Neural progenitor cell (in vitro differentiated cells): Measurements from ENCODE around the gene PGA4.

Experiments used
- EZH2 ChIP-seq: fragments of 200-600 bp; sonication (generic); IDR thresholded peaks from 2 replicates; pipeline ENCODE4 v1.6.1; 2017; ENCODE audit warnings: antibody characterized with exemption, mild to moderate bottlenecking, moderate library complexity
- EZH2phosphoT487 ChIP-seq: fragments of 200-600 bp; sonication (generic); IDR thresholded peaks from 2 replicates; pipeline ENCODE4 v1.6.1; 2017; ENCODE audit warnings: antibody characterized with exemption
- TF ChIP-seq, protein P1 (sequence below): fragments of 200-600 bp; sonication (generic); IDR thresholded peaks from 2 replicates; pipeline ENCODE4 v1.5.1; 2017; ENCODE audit warnings: antibody characterized with exemption, mild to moderate bottlenecking

DNA sequence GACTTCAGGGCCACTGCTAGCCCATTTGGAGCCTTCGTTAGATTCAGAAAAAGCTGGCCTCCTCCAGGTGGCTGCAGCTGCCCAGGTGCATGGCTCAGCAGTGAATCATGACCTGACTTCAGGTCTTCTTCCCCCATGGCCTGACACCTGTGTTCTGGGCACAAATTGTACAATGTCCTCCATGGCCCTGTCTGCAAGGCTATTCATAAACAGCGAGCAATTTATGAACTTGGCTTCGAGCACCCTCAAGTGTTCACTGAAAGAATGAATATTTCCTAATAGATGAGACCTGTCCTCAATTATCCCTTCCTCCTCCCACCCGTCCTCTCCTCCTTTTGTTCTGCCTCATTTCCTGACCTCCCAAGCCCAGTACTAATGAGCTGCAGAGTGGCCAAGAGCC, 48.7 kb upstream of the PGA4 start:
- TF ChIP-seq, protein P1, sequence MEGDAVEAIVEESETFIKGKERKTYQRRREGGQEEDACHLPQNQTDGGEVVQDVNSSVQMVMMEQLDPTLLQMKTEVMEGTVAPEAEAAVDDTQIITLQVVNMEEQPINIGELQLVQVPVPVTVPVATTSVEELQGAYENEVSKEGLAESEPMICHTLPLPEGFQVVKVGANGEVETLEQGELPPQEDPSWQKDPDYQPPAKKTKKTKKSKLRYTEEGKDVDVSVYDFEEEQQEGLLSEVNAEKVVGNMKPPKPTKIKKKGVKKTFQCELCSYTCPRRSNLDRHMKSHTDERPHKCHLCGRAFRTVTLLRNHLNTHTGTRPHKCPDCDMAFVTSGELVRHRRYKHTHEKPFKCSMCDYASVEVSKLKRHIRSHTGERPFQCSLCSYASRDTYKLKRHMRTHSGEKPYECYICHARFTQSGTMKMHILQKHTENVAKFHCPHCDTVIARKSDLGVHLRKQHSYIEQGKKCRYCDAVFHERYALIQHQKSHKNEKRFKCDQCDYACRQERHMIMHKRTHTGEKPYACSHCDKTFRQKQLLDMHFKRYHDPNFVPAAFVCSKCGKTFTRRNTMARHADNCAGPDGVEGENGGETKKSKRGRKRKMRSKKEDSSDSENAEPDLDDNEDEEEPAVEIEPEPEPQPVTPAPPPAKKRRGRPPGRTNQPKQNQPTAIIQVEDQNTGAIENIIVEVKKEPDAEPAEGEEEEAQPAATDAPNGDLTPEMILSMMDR: no peak
- no peak for TF ChIP-seq EZH2
- no peak for TF ChIP-seq EZH2phosphoT487
